Effector memory CD4-positive, alpha-beta T cell (primary cell): Measurements from ENCODE around the gene CEMP1.
"Not testable (repeated sequence)": the region's sequence is repeated elsewhere in the genome, so short reads cannot be mapped to it uniquely, and the experiment has no call there.

Experiments used
- DNase-seq, 3 donors: peaks; one replicate each; pipeline ENCODE4 v3.0.0-alpha.2; 2020
- H3K27ac ChIP-seq: 2 replicates; pipeline ENCODE4 v1.7.0; 2013; ENCODE audit warnings: mild to moderate bottlenecking, low read length, moderate library complexity; ENCODE audit not compliant: insufficient read depth, poor library complexity, severe bottlenecking
- H3K27me3 ChIP-seq: replicated peaks from 2 replicates; pipeline ENCODE4 v1.7.0; 2013; ENCODE audit warnings: mild to moderate bottlenecking, low read length; ENCODE audit not compliant: insufficient read depth, control insufficient read depth, poor library complexity, severe bottlenecking
- H3K36me3 ChIP-seq: 2 replicates; pipeline ENCODE4 v1.7.0; 2013; ENCODE audit warnings: mild to moderate bottlenecking, low read length, moderate library complexity; ENCODE audit not compliant: control insufficient read depth, insufficient read depth
- H3K4me1 ChIP-seq: 2 replicates; pipeline ENCODE4 v1.7.0; 2013; ENCODE audit warnings: low read length, mild to moderate bottlenecking; ENCODE audit not compliant: control insufficient read depth, insufficient read depth, poor library complexity, severe bottlenecking
- H3K4me3 ChIP-seq: 2 replicates; pipeline ENCODE4 v1.7.0; 2013; ENCODE audit warnings: low read length, low read depth, mild to moderate bottlenecking; ENCODE audit not compliant: insufficient read depth, poor library complexity, severe bottlenecking
- H3K9me3 ChIP-seq: 2 replicates; pipeline ENCODE4 v1.7.0; 2013; ENCODE audit warnings: mild to moderate bottlenecking, low read length, moderate library complexity; ENCODE audit not compliant: control insufficient read depth

CEMP1 gene

GRCh38 chr16:2560131-2560797 lies 29.1 kb upstream of the CEMP1 start:
- DNase-seq, H3K9me3 ChIP-seq, H3K36me3 ChIP-seq, H3K27me3 ChIP-seq, H3K4me3 ChIP-seq, H3K27ac ChIP-seq, H3K4me1 ChIP-seq: not testable (repeated sequence)

GRCh38 chr16:2557150-2557549 lies 25.9 kb upstream of the CEMP1 start:
- not testable (repeated sequence) for H3K36me3 ChIP-seq, H3K4me3 ChIP-seq, H3K27me3 ChIP-seq, H3K27ac ChIP-seq, DNase-seq, H3K4me1 ChIP-seq, H3K9me3 ChIP-seq

- H3K27ac ChIP-seq, H3K4me3 ChIP-seq, H3K9me3 ChIP-seq, H3K27me3 ChIP-seq, H3K36me3 ChIP-seq, H3K4me1 ChIP-seq, DNase-seq: not testable (repeated sequence)
Measured at GRCh38 chr16:2554709-2555425, 23.7 kb upstream of the CEMP1 start.

- not testable (repeated sequence) for DNase-seq, H3K27me3 ChIP-seq, H3K4me1 ChIP-seq, H3K36me3 ChIP-seq, H3K27ac ChIP-seq, H3K9me3 ChIP-seq, H3K4me3 ChIP-seq
Measured at GRCh38 chr16:2551420-2551889, 20.2 kb upstream of the CEMP1 start.

- H3K4me1 ChIP-seq, H3K36me3 ChIP-seq, DNase-seq, H3K27me3 ChIP-seq, H3K4me3 ChIP-seq, H3K9me3 ChIP-seq, H3K27ac ChIP-seq: not testable (repeated sequence)
Measured at GRCh38 chr16:2550283-2550878, 19.2 kb upstream of the CEMP1 start.

- H3K27me3 ChIP-seq, H3K9me3 ChIP-seq, H3K27ac ChIP-seq, H3K36me3 ChIP-seq, H3K4me1 ChIP-seq, DNase-seq, H3K4me3 ChIP-seq: not testable (repeated sequence)
Measured at GRCh38 chr16:2543771-2544170, 12.6 kb upstream of the CEMP1 start.

GRCh38 chr16:2541409-2541808 lies 10.2 kb upstream of the CEMP1 start:
- H3K9me3 ChIP-seq, H3K4me3 ChIP-seq, H3K27ac ChIP-seq, H3K27me3 ChIP-seq, H3K36me3 ChIP-seq, DNase-seq: not testable (repeated sequence)
- H3K4me1 ChIP-seq = peaks cover 13% of the 10 kb centered on the region

- H3K4me3 ChIP-seq, H3K36me3 ChIP-seq, H3K27ac ChIP-seq, DNase-seq, H3K27me3 ChIP-seq, H3K9me3 ChIP-seq: not testable (repeated sequence)
- peaks cover 13% of the 10 kb centered on the region for H3K4me1 ChIP-seq
Measured at GRCh38 chr16:2540912-2541311, 9.7 kb upstream of the CEMP1 start.

- not testable (repeated sequence) for H3K36me3 ChIP-seq, H3K27me3 ChIP-seq, H3K4me3 ChIP-seq, DNase-seq, H3K27ac ChIP-seq, H3K9me3 ChIP-seq
- peaks cover 13% of the 10 kb centered on the region for H3K4me1 ChIP-seq
Measured at GRCh38 chr16:2539845-2540458, 8.7 kb upstream of the CEMP1 start.
